HepG2 (cell line): Measurements from ENCODE around the gene TSHZ2. TPM values are rescaled to one million over a fixed set of nuclear protein-coding genes. Genes with fewer than 3 reads are reported as not detected.

ENCODE experiments used
- ARNT2 ChIP-seq: sonication (generic); formaldehyde crosslinking; IDR thresholded peaks from 2 replicates; pipeline ENCODE4 v1.8.0; 2022; ENCODE audit warnings: mild to moderate bottlenecking, low read depth, missing genetic modification reagents, moderate library complexity
- BCL6 ChIP-seq: IDR thresholded peaks from 2 replicates; pipeline ENCODE4 v1.6.1; 2016; ENCODE audit warnings: missing genetic modification reagents, missing compliant biosample characterization
- FOSL1 ChIP-seq: sonication (generic); formaldehyde crosslinking; IDR thresholded peaks from 2 replicates; pipeline ENCODE4 v1.9.0; 2021; ENCODE audit warnings: missing genetic modification reagents, borderline replicate concordance
- HOXA9 ChIP-seq: sonication (generic); formaldehyde crosslinking; IDR thresholded peaks from 2 replicates; pipeline ENCODE4 v1.8.1; 2022; ENCODE audit warnings: missing genetic modification reagents, mild to moderate bottlenecking, moderate library complexity, borderline replicate concordance
- NFE2L1 ChIP-seq: sonication (generic); formaldehyde crosslinking; IDR thresholded peaks from 2 replicates; pipeline ENCODE4 v1.4.0; 2020; ENCODE audit warnings: missing genetic modification reagents, mild to moderate bottlenecking, borderline replicate concordance
- POGZ ChIP-seq: sonication (generic); formaldehyde crosslinking; IDR thresholded peaks from 2 replicates; pipeline ENCODE4 v1.4.0; 2020; ENCODE audit warnings: mild to moderate bottlenecking, missing genetic modification reagents
- SP2 ChIP-seq: sonication (generic); formaldehyde crosslinking; IDR thresholded peaks from 2 replicates; pipeline ENCODE4 v1.5.1; 2020; ENCODE audit warnings: mild to moderate bottlenecking, missing genetic modification reagents
- ZNF207 ChIP-seq: fragments of 450-650 bp; IDR thresholded peaks from 2 replicates; pipeline ENCODE4 v1.6.1; 2016; ENCODE audit warnings: antibody characterized with exemption, borderline replicate concordance
- ZNF263 ChIP-seq: sonication (generic); formaldehyde crosslinking; IDR thresholded peaks from 2 replicates; pipeline ENCODE4 v1.4.0; 2020; ENCODE audit warnings: missing genetic modification reagents
- ZNF335 ChIP-seq: sonication (generic); formaldehyde crosslinking; IDR thresholded peaks from 2 replicates; pipeline ENCODE4 v1.4.0; 2020; ENCODE audit warnings: missing genetic modification reagents
- polyA plus RNA-seq, 8 experiments: library from polyadenylated mRNA; depleted of rRNA in 3 of 8; stranded (reverse) in 7 of 8; unstranded in 1 of 8; fragments of >200 nt; fragmentation: Illumina TruSeq in 4 of 8; extraction: Trizol in 4 of 8; gene quantifications; 2 replicates each; pipeline versions ENCODE4 v1.2.1 to v1.2.3, GENCODE V29; 2011 to 2016; ENCODE audit warnings: low read depth in 4 of 8, missing spikeins in 1 of 8, mixed read lengths in 1 of 8; ENCODE audit not compliant: insufficient read depth in 1 of 8
- total RNA-seq, 5 experiments: library from RNA; depleted of rRNA; stranded (reverse); fragments of >200 nt; fragmentation: Illumina TruSeq; extraction: Trizol; gene quantifications; 2 replicates each; pipeline ENCODE4 v1.2.3, GENCODE V29; 2016; ENCODE audit warnings: low read depth in 1 of 5
- TF ChIP-seq, protein P1 (sequence below): sonication (generic); formaldehyde crosslinking; IDR thresholded peaks from 2 replicates; pipeline ENCODE4 v1.9.0; 2021; ENCODE audit warnings: missing genetic modification reagents, borderline replicate concordance
- TF ChIP-seq, protein P2 (sequence below): sonication (generic); formaldehyde crosslinking; IDR thresholded peaks from 2 replicates; pipeline ENCODE4 v1.5.0; 2020; ENCODE audit warnings: missing genetic modification reagents, mild to moderate bottlenecking, borderline replicate concordance
- TF ChIP-seq, protein P3 (sequence below): sonication (generic); formaldehyde crosslinking; IDR thresholded peaks from 2 replicates; pipeline ENCODE4; 2020; ENCODE audit warnings: missing genetic modification reagents, mild to moderate bottlenecking, borderline replicate concordance
- TF ChIP-seq, protein P4 (sequence below): IDR thresholded peaks from 2 replicates; pipeline ENCODE4 v1.6.1; 2016; ENCODE audit warnings: missing compliant biosample characterization, missing genetic modification reagents, borderline replicate concordance
- TF ChIP-seq, protein P5 (sequence below): sonication (generic); formaldehyde crosslinking; conservative IDR thresholded peaks from 2 replicates; pipeline ENCODE4 v1.8.0; 2022; ENCODE audit warnings: low read depth, missing genetic modification reagents
- TF ChIP-seq, protein P6 (sequence below): sonication (generic); IDR thresholded peaks from 2 replicates; pipeline ENCODE4 v1.6.1; 2016; ENCODE audit warnings: low read depth, borderline replicate concordance

Gene TSHZ2
- total and polyA plus RNA-seq, 2 of the 13 experiments (the other 11 are each of a cell fraction or from before 2014, with no cell fraction given): 0.01 TPM; not detected in 1

DNA sequence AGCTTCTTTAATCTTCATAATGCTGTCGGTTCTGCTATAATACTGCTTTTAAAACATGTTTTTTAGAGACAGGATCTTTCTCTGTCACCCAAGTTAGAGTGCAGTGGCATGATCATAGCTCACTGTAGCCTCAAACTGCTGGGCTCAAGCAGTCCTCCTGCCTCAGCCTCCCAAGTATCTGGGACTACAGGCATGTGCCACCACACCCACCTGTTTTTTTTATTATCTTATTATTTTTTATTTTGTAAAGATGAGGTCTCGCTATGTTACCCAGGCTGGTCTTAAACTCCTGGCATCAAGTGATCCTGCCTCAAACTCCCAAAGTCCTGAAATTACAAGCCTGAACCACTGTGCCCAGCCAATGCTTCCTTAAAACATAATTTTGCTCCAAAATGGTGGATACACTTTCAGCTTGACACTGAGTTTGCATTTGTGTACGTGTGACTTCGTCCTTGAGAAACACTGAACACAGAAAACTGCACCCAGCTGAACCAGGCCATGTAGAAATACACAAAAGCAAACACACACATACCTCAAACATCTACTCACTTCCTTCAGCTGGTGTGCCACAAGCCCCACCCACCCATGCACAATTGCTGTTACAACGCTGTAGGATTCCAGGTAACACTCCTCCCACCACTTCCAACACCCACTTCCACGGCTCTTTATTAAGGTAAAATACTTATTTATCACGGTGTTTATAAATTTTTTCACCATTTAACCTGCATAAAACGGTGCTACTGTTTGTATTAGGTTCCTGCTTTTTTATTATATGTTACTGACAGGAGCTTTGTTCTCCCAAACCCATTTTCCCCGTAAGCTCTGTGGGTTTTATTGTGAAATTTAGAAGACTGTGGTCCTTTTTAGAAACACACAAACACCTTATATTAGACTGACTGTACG, 109.1 kb downstream of the TSHZ2 start (continued):
- no peak for TF ChIP-seq ARNT2
- TF ChIP-seq HOXA9 (CRISPR knock-in tag): no peak
- TF ChIP-seq, protein P1, sequence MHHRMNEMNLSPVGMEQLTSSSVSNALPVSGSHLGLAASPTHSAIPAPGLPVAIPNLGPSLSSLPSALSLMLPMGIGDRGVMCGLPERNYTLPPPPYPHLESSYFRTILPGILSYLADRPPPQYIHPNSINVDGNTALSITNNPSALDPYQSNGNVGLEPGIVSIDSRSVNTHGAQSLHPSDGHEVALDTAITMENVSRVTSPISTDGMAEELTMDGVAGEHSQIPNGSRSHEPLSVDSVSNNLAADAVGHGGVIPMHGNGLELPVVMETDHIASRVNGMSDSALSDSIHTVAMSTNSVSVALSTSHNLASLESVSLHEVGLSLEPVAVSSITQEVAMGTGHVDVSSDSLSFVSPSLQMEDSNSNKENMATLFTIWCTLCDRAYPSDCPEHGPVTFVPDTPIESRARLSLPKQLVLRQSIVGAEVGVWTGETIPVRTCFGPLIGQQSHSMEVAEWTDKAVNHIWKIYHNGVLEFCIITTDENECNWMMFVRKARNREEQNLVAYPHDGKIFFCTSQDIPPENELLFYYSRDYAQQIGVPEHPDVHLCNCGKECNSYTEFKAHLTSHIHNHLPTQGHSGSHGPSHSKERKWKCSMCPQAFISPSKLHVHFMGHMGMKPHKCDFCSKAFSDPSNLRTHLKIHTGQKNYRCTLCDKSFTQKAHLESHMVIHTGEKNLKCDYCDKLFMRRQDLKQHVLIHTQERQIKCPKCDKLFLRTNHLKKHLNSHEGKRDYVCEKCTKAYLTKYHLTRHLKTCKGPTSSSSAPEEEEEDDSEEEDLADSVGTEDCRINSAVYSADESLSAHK (CRISPR knock-in tag): no peak
- TF ChIP-seq, protein P2, sequence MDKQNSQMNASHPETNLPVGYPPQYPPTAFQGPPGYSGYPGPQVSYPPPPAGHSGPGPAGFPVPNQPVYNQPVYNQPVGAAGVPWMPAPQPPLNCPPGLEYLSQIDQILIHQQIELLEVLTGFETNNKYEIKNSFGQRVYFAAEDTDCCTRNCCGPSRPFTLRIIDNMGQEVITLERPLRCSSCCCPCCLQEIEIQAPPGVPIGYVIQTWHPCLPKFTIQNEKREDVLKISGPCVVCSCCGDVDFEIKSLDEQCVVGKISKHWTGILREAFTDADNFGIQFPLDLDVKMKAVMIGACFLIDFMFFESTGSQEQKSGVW (CRISPR knock-in tag): no peak
- TF ChIP-seq NFE2L1 (CRISPR knock-in tag): no peak
- TF ChIP-seq POGZ: peak; percentile 96
- TF ChIP-seq FOSL1 (CRISPR knock-in tag): peak; percentile 95
- no peak for TF ChIP-seq ZNF207
- peak; percentile 13; the same call in 1 of the 2 replicates for TF ChIP-seq ZNF335 (CRISPR knock-in tag)
- TF ChIP-seq, protein P3, sequence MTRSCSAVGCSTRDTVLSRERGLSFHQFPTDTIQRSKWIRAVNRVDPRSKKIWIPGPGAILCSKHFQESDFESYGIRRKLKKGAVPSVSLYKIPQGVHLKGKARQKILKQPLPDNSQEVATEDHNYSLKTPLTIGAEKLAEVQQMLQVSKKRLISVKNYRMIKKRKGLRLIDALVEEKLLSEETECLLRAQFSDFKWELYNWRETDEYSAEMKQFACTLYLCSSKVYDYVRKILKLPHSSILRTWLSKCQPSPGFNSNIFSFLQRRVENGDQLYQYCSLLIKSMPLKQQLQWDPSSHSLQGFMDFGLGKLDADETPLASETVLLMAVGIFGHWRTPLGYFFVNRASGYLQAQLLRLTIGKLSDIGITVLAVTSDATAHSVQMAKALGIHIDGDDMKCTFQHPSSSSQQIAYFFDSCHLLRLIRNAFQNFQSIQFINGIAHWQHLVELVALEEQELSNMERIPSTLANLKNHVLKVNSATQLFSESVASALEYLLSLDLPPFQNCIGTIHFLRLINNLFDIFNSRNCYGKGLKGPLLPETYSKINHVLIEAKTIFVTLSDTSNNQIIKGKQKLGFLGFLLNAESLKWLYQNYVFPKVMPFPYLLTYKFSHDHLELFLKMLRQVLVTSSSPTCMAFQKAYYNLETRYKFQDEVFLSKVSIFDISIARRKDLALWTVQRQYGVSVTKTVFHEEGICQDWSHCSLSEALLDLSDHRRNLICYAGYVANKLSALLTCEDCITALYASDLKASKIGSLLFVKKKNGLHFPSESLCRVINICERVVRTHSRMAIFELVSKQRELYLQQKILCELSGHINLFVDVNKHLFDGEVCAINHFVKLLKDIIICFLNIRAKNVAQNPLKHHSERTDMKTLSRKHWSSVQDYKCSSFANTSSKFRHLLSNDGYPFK: 0 out of 2 replicates have a peak, but pooled peaks have one; percentile 31
- TF ChIP-seq, protein P4, sequence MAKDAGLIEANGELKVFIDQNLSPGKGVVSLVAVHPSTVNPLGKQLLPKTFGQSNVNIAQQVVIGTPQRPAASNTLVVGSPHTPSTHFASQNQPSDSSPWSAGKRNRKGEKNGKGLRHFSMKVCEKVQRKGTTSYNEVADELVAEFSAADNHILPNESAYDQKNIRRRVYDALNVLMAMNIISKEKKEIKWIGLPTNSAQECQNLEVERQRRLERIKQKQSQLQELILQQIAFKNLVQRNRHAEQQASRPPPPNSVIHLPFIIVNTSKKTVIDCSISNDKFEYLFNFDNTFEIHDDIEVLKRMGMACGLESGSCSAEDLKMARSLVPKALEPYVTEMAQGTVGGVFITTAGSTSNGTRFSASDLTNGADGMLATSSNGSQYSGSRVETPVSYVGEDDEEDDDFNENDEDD (CRISPR knock-in tag): peak; percentile 75; the same call in 1 of the 2 replicates
- TF ChIP-seq BCL6: peak; percentile 84
- TF ChIP-seq, protein P5, sequence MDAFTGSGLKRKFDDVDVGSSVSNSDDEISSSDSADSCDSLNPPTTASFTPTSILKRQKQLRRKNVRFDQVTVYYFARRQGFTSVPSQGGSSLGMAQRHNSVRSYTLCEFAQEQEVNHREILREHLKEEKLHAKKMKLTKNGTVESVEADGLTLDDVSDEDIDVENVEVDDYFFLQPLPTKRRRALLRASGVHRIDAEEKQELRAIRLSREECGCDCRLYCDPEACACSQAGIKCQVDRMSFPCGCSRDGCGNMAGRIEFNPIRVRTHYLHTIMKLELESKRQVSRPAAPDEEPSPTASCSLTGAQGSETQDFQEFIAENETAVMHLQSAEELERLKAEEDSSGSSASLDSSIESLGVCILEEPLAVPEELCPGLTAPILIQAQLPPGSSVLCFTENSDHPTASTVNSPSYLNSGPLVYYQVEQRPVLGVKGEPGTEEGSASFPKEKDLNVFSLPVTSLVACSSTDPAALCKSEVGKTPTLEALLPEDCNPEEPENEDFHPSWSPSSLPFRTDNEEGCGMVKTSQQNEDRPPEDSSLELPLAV (CRISPR knock-in tag): no peak
- peak; percentile 52; the same call in 1 of the 2 replicates for TF ChIP-seq ZNF263 (CRISPR knock-in tag)
- TF ChIP-seq, protein P6, sequence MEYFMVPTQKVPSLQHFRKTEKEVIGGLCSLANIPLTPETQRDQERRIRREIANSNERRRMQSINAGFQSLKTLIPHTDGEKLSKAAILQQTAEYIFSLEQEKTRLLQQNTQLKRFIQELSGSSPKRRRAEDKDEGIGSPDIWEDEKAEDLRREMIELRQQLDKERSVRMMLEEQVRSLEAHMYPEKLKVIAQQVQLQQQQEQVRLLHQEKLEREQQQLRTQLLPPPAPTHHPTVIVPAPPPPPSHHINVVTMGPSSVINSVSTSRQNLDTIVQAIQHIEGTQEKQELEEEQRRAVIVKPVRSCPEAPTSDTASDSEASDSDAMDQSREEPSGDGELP: peak; percentile 100
- no peak; the same call in 1 of the 2 replicates for TF ChIP-seq SP2 (CRISPR knock-in tag)
